IPS-15b (cell line): ENCODE data around the gene SLC35D2.
"Not testable (repeated sequence)": the region's sequence is repeated elsewhere in the genome, so short reads cannot be mapped to it uniquely, and the experiment has no call there.

Experiments used
- H3K27me3 ChIP-seq: one replicate; pipeline ENCODE4 v1.6.1; 2013; ENCODE audit warnings: low read length; ENCODE audit not compliant: control insufficient read depth, insufficient read depth
- H3K36me3 ChIP-seq: one replicate; pipeline ENCODE4 v1.6.1; 2013; ENCODE audit warnings: low read length; ENCODE audit not compliant: control insufficient read depth, insufficient read depth
- H3K4me1 ChIP-seq: one replicate; pipeline ENCODE4 v1.6.1; 2013; ENCODE audit warnings: mild to moderate bottlenecking, low read length; ENCODE audit not compliant: control insufficient read depth, insufficient read depth
- H3K4me3 ChIP-seq: one replicate; pipeline ENCODE4 v1.5.1; 2013; ENCODE audit warnings: low read depth, low read length
- H3K9ac ChIP-seq: one replicate; pipeline ENCODE4 v1.6.1; 2013; ENCODE audit warnings: low read depth, mild to moderate bottlenecking, low read length
- H3K9me3 ChIP-seq: one replicate; pipeline ENCODE4 v1.6.1; 2013; ENCODE audit warnings: mild to moderate bottlenecking, low read length; ENCODE audit not compliant: control insufficient read depth, insufficient read depth

Gene SLC35D2

DNA sequence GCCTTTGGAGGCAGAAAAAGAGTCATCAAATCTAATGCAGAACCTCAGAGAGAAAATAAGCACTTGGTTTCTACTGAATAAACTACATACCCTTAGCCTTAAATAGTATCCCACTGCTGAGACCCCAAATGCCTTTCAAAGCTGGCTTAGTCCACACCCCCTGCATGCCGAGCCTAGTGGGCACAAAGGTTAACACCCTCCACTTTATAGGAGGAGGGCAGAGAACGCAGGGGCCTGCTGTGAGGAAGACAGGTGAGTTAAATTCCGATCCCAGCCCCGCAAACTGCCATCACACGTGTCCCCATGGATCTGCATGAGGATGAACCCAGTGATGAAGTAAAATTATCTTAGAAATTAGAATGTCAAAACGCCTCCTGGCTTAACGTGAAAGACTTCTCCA is 62.0 kb downstream of the SLC35D2 start:
- Histone ChIP-seq H3K27me3 (no peaks in the 10 kb centered on the region), H3K9me3 (no peaks in the 10 kb centered on the region), H3K9ac (no peak overlapping the region), H3K4me3 (no peak overlapping the region), H3K36me3 (no peaks in the 10 kb centered on the region), H3K4me1 (peaks cover 10% of the 10 kb centered on the region)

DNA sequence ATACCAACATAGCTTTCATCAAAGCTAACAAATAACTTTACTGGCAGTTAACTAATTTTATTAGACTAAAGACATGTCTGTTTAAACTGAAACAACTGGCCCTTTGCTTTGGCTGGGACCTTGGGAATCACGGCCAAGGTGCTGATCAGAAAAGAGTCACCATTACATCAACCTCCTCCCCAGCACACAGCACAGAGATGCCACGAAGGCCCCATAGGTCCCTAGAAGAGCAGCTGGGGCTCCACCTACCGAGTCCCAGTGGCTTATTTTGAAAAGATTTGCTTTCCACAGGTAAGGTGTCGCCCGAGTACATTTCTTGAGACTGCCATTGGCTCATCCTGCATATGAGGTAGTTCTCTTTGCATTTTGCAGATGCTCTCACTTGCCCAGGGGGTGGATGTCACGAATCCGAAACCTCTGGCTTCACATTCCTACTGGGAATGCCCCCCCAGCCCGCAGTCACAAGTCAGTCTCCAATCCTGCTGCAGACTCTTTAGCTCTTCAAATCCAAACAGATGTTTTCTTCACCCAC is 62.7 kb downstream of the SLC35D2 start:
- H3K4me3 ChIP-seq, result no peak overlapping the region
- no peaks in the 10 kb centered on the region for H3K9me3 ChIP-seq
- H3K9ac ChIP-seq, result no peak overlapping the region
- peaks cover 10% of the 10 kb centered on the region for H3K4me1 ChIP-seq
- H3K27me3 ChIP-seq, result no peaks in the 10 kb centered on the region
- no peaks in the 10 kb centered on the region for H3K36me3 ChIP-seq

DNA sequence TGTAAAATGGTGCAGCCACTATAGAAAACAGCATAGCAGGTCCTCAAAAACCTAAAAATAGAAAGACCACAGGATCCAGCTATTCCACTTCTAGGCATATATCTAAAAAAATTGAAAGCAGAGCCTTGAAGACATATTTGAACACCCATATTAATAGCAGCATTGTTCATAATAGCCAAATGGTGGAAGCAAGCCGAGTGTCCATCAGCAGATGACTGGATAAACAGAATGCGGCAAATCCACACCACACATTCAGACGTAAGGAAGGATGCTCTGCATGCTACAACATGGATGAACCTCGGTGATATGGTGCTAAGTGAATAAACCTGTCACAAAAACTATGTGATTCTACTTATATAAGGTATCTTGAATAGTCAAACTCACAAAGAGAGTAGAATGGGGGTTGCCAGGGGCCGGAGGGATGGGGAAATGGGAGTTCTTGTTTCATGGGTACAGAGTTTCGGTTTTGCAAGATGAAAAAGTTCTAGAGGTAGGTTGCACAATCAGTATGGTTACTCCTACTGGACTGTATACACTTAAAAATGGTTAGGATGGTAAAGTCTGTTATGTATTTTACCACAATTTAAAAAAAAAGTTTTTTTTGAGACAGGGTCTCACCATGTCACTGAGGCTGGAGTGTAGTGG is 64.5 kb downstream of the SLC35D2 start:
- H3K9me3 ChIP-seq, result no peaks in the 10 kb centered on the region
- no peaks in the 10 kb centered on the region for H3K27me3 ChIP-seq
- H3K36me3 ChIP-seq, result no peaks in the 10 kb centered on the region
- H3K4me3 ChIP-seq, result no peak overlapping the region
- no peak overlapping the region for H3K9ac ChIP-seq
- H3K4me1 ChIP-seq, result peaks cover 10% of the 10 kb centered on the region

DNA sequence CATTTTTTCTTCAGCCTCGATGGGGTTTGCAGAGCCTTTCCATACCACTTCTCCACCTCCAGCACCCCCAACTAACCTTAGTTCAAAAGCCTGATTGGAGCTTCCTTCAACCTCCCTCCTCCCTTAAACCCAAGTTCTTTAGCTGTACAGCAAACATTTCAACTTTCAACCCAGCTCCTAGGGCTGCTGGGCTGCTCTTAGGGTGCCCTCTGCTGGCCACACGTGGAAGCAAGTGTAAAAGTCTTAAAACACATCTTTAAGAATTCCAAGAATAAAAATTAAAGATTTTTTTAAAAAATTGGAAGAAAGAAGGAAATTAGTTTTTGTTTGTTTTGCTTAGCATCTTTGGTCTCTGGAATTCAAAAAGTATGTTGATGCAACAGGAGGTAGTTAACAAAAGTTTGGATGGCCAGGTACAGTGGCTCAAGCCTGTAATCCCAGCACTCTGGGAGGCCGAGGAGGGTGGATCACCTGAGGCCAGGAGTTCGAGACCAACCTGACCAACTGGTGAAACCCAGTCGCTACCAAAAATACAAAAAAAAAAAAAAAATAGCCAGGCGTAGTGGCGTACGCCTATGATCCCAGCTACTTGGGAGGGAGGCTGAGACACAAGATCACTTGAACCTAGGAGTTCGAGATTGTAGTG is 66.1 kb downstream of the SLC35D2 start:
- Histone ChIP-seq H3K4me3 (no peak overlapping the region), H3K9ac (no peak overlapping the region), H3K4me1 (peaks cover 10% of the 10 kb centered on the region), H3K9me3 (peaks cover 10% of the 10 kb centered on the region), H3K36me3 (no peaks in the 10 kb centered on the region), H3K27me3 (no peaks in the 10 kb centered on the region)

DNA sequence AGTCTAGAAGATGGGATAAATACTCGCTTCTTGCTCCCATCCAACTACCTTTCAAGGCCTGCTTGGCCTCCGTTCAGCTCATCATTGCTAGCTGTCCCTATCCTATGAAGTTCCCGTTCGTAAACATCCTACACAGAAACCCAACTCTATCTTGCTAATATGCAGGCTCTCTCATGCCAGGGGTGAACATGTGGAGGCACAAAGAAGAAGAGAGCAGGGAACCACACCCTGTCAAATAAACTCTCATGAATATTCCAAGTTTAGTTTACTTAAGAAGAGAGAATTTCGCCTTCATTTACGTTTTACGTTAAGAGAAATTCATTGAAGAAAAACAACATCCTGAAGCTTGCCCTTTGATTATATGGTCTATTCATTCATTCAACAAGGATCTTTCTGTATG is 73.7 kb downstream of the SLC35D2 start:
- peaks cover 2% of the 10 kb centered on the region for H3K4me1 ChIP-seq
- no peaks in the 10 kb centered on the region for H3K27me3 ChIP-seq
- no peak overlapping the region for H3K4me3 ChIP-seq
- no peak overlapping the region for H3K9ac ChIP-seq
- no peaks in the 10 kb centered on the region for H3K36me3 ChIP-seq
- H3K9me3 ChIP-seq, result peaks cover 10% of the 10 kb centered on the region

DNA sequence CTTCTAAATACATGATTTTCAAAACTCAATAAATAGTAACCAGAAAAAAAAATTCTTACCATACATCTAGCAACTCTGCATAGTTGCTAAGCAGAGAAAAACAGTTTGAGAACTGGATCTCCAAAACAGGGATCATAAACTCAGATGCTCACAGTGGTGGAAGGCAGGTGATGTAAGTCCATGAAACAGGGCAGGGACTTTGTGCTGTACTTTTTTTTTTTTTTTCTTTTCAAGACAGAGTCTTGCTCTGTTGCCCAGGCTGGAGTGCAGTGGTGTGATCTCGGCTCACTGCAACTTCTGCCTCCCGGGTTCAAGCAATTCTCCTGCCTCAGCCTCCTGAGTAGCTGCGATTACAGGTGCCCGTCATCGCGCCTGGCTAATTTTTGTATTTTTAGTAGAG is 76.6 kb downstream of the SLC35D2 start:
- H3K9me3 ChIP-seq, H3K4me1 ChIP-seq, H3K9ac ChIP-seq, H3K36me3 ChIP-seq, H3K4me3 ChIP-seq, H3K27me3 ChIP-seq: not testable (repeated sequence)

DNA sequence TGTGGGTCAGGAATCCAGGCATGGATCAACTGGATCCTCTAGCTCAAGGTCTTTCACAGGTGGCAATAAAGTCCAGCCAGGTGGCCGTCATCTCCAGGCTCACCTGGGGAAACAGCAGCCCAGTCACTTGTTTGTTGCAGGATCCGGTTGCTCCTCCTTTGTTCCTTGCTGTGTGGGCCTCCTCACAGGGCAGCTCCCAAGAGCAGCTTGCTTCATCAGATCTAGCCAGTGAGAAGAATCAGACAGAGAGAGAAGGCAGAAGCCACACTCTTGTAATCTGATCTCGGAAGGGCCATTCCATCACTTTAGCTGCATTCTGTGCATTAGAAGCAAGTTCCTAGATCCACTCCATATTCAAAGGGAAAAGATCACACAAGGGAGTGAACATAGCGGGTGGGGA is 78.3 kb downstream of the SLC35D2 start:
- Histone ChIP-seq H3K4me1 (peaks cover 2% of the 10 kb centered on the region), H3K4me3 (no peak overlapping the region), H3K9me3 (no peaks in the 10 kb centered on the region), H3K27me3 (no peaks in the 10 kb centered on the region), H3K36me3 (no peaks in the 10 kb centered on the region), H3K9ac (no peak overlapping the region)

DNA sequence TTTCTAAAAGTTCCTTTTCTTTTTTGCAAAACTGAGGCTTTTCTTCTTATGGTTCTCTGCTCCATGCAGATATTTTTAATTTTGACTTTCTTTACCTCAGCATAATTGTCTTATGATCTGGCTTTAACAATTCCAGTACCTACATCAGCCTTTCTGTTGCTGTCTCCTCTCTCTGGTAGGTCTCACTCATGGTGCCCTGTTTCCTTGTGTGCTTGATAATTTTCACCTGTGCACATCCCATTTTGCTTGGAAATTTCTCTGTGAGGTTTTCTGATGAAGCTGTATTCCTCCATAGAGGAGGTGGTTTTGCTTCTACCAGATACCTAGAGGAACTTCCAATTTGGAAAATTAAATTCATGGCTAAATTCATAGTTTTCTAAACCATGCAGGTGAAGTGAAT is 79.3 kb downstream of the SLC35D2 start:
- H3K4me1 ChIP-seq, result peaks cover 2% of the 10 kb centered on the region
- H3K4me3 ChIP-seq, result no peak overlapping the region
- H3K27me3 ChIP-seq, result no peaks in the 10 kb centered on the region
- no peaks in the 10 kb centered on the region for H3K9me3 ChIP-seq
- H3K36me3 ChIP-seq, result no peaks in the 10 kb centered on the region
- H3K9ac ChIP-seq, result no peak overlapping the region

DNA sequence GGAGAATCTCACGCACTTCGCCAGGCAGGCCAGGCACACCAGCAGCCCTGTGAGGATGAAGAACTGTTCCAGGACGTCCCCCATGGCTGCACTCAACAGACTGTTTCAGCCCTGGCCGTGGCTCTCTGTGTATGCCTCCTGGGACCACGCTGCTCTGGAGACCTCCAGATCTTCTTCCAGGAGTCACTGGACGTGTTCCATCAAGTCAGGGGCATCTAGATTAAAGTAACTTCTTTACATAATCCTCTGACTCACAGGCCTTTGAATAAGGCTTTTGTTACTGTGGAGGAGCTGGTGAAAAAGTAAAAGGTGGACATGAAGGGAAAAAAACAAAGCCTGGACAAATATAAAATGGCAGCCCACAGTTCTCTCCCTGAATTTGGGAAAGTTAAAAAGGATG is 81.5 kb downstream of the SLC35D2 start, which contains the start of gene HSD17B3:
TSS of gene HSD17B3 (minus strand) at position 156 of the 400 bp plus-strand sequence. CDS start at position 84, 72 bp downstream.
- no peak within 1 kb of the TSS for H3K4me3 ChIP-seq
- no peaks in the 10 kb centered on the region for H3K9me3 ChIP-seq
- peaks cover 2% of the 10 kb centered on the region for H3K4me1 ChIP-seq
- no peak within 1 kb of the TSS for H3K9ac ChIP-seq
- no peaks in the 10 kb centered on the region for H3K27me3 ChIP-seq
- no peaks in the 10 kb centered on the region for H3K36me3 ChIP-seq

DNA sequence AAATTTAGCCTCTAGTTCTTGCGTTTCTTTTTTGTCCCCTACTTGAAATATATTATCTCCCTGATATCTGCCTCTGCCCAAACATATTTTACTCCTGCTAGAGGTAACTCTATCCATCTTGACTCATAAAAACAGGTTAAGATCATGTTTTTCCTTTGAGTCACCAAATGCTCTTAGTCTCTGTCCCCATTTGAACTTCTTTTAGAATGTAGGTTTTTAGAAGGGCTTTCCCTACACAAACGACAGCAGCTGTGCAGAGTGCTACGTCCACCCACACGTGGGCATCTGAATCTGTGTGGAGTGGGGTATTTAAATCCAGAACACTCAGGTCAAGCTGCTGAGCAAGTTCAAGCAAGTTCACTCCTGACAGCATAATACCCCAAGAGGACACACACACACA is 83.7 kb downstream of the SLC35D2 start:
- H3K27me3 ChIP-seq, result no peaks in the 10 kb centered on the region
- no peaks in the 10 kb centered on the region for H3K4me1 ChIP-seq
- H3K36me3 ChIP-seq, result no peaks in the 10 kb centered on the region
- H3K9ac ChIP-seq, result no peak overlapping the region
- H3K9me3 ChIP-seq, result no peaks in the 10 kb centered on the region
- H3K4me3 ChIP-seq, result no peak overlapping the region

DNA sequence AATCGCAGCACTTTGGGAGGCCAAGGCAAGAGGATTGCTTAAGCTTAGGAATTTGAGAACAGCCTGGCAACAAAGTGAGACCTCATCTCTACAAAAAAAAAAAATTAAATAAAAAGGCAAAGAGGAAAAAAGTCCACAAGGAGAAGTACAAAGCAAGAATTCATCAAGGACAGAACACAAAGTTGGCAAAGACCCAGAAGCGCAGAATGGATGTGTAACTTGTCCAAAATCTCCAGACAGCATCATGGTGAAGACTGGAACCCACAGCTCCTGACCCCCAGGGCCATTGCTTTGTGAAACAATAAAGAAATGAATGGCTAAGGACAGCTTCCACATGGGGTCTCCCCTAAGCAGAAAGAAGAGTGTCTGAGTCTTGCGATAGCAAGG is 89.4 kb downstream of the SLC35D2 start:
- no peaks in the 10 kb centered on the region for H3K9me3 ChIP-seq

DNA sequence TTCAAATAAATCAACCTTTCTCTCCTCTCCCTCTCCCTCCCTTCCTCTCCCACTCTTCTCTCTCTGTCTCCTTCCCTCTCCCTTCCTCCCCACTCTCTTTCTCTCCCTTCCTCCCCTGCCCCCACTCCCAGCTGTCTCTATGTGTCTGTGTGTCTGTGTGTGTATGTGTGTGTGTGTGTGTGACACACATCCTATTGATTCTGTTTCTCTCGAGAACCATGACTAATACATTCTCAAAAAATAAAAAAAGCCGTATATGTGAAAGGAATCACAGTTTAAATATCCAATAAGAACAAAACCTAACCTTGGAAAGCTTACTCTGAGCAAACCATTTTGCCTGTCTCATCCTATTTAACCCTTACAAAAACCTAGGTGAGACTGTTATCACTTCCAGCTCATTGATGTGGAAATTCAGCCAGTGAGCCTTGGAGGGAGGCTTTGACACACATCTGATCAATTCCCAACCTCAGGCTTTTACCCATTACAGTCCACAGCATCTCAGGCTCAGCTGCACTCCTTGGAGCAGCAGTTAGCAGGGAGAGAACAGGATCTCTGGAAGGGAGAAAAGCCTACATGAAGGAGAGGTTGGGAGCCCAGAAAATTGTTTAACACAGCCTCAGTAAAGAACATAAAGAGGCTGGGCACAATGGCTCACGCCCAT is 89.9 kb downstream of the SLC35D2 start:
- Histone ChIP-seq H3K4me3 (no peak overlapping the region), H3K36me3 (no peaks in the 10 kb centered on the region), H3K9ac (no peak overlapping the region), H3K9me3 (no peaks in the 10 kb centered on the region), H3K4me1 (no peaks in the 10 kb centered on the region), H3K27me3 (no peaks in the 10 kb centered on the region)

More for the DNA sequence above, 89.4 kb downstream of the SLC35D2 start:
- Histone ChIP-seq H3K4me1 (no peaks in the 10 kb centered on the region), H3K27me3 (no peaks in the 10 kb centered on the region), H3K36me3 (no peaks in the 10 kb centered on the region), H3K4me3 (no peak overlapping the region), H3K9ac (no peak overlapping the region)
